HUES64 (cell line): ENCODE results near the gene PIM3.
"Not testable (repeated sequence)": the region's sequence is repeated elsewhere in the genome, so short reads cannot be mapped to it uniquely, and the experiment has no call there.

Experiments used
- H3K27ac ChIP-seq: 2 replicates; pipeline ENCODE4 v1.7.0; 2013; ENCODE audit warnings: low read depth, low read length, inconsistent platforms
- H3K27me3 ChIP-seq: 2 replicates; pipeline ENCODE4 v1.6.1; 2013; ENCODE audit warnings: mild to moderate bottlenecking, low read length; ENCODE audit not compliant: insufficient read depth
- H3K36me3 ChIP-seq: 2 replicates; pipeline ENCODE4 v1.6.1; 2013; ENCODE audit warnings: mild to moderate bottlenecking, low read length; ENCODE audit not compliant: insufficient read depth
- H3K4me1 ChIP-seq: 2 replicates; pipeline ENCODE4 v1.6.1; 2013; ENCODE audit warnings: mild to moderate bottlenecking, low read length, moderate library complexity; ENCODE audit not compliant: insufficient read depth
- H3K4me3 ChIP-seq: 2 replicates; pipeline ENCODE4 v1.5.1; 2013; ENCODE audit warnings: mild to moderate bottlenecking, low read length, moderate library complexity
- H3K9ac ChIP-seq: 2 replicates; pipeline ENCODE4 v1.6.1; 2013; ENCODE audit warnings: mild to moderate bottlenecking, low read depth, low read length
- H3K9me3 ChIP-seq: 2 replicates; pipeline ENCODE4 v1.6.1; 2013; ENCODE audit warnings: low read depth, low read length; ENCODE audit not compliant: insufficient read depth
- WGBS: fragments of 150-250, 120-280 bp; methylation state at CpG from one replicate; pipeline ENCODE4 v1.1.7; 2013; ENCODE audit warnings: missing lambda C conversion rate; 5-methylcytosine and 5-hydroxymethylcytosine counted together

PIM3 gene

GRCh38 chr22:49983148-49984042 lies 22.8 kb downstream of the PIM3 start:
- H3K9me3 ChIP-seq: peaks cover 2% of the 10 kb centered on the region; the same call in 1 of the 2 replicates
- H3K4me3 ChIP-seq: peak overlapping the region; percentile 40
- no peaks in the 10 kb centered on the region for H3K36me3 ChIP-seq
- H3K27me3 ChIP-seq: peaks cover 41% of the 10 kb centered on the region
- WGBS: 17% methylated on average over 90 of the region's 90 CpGs
- H3K9ac ChIP-seq: no peak overlapping the region
- H3K27ac ChIP-seq: no peak overlapping the region
- no peaks in the 10 kb centered on the region for H3K4me1 ChIP-seq

GRCh38 chr22:49986325-49986724 lies 25.8 kb downstream of the PIM3 start:
- no peaks in the 10 kb centered on the region for H3K36me3 ChIP-seq
- no peak overlapping the region for H3K27ac ChIP-seq
- H3K9ac ChIP-seq: no peak overlapping the region
- no peak overlapping the region for H3K4me3 ChIP-seq
- WGBS: 98% methylated on average over 2 of the region's 2 CpGs
- H3K4me1 ChIP-seq: no peaks in the 10 kb centered on the region
- H3K9me3 ChIP-seq: peaks cover 13% of the 10 kb centered on the region
- H3K27me3 ChIP-seq: peaks cover 41% of the 10 kb centered on the region

GRCh38 chr22:49989826-49990225 lies 29.3 kb downstream of the PIM3 start:
- Histone ChIP-seq H3K27me3 (peaks cover 19% of the 10 kb centered on the region), H3K9me3 (peaks cover 17% of the 10 kb centered on the region)
- H3K27ac ChIP-seq, H3K36me3 ChIP-seq, H3K4me1 ChIP-seq, H3K4me3 ChIP-seq, H3K9ac ChIP-seq: not testable (repeated sequence)
- WGBS: 91% methylated on average over 24 of the region's 24 CpGs

- no peak overlapping the region for H3K27ac ChIP-seq
- peaks cover 6% of the 10 kb centered on the region; the same call in 1 of the 2 replicates for H3K27me3 ChIP-seq
- H3K36me3 ChIP-seq: no peaks in the 10 kb centered on the region
- no peak overlapping the region for H3K4me3 ChIP-seq
- 91% methylated on average over 4 of the region's 6 CpGs for WGBS
- no peaks in the 10 kb centered on the region for H3K4me1 ChIP-seq
- no peak overlapping the region for H3K9ac ChIP-seq
- peaks cover 17% of the 10 kb centered on the region for H3K9me3 ChIP-seq
These were observed 30.6 kb downstream of the PIM3 start for GRCh38 chr22:49991167-49991566.

GRCh38 chr22:49991907-49992533 lies 31.4 kb downstream of the PIM3 start:
- Histone ChIP-seq H3K27ac (no peak overlapping the region), H3K36me3 (no peaks in the 10 kb centered on the region), H3K9ac (no peak overlapping the region), H3K4me1 (no peaks in the 10 kb centered on the region), H3K4me3 (no peak overlapping the region), H3K27me3 (no peaks in the 10 kb centered on the region), H3K9me3 (peaks cover 17% of the 10 kb centered on the region)
- 85% methylated on average over 7 of the region's 7 CpGs for WGBS

GRCh38 chr22:49992921-49993648 lies 32.5 kb downstream of the PIM3 start:
- WGBS: 56% methylated on average over 23 of the region's 23 CpGs
- no peak overlapping the region for H3K9ac ChIP-seq

GRCh38 chr22:49993649-49994360 lies 33.2 kb downstream of the PIM3 start:
- WGBS: 71% methylated on average over 11 of the region's 11 CpGs
- H3K9ac ChIP-seq: no peak overlapping the region
- H3K27ac ChIP-seq: no peak overlapping the region
- 0 out of 2 replicates have a peak, but pooled peaks cover 4% of the 10 kb centered on the region for H3K27me3 ChIP-seq
- H3K4me3 ChIP-seq: no peak overlapping the region
- peaks cover 13% of the 10 kb centered on the region for H3K9me3 ChIP-seq
- no peaks in the 10 kb centered on the region for H3K36me3 ChIP-seq
- no peaks in the 10 kb centered on the region for H3K4me1 ChIP-seq

More at GRCh38 chr22:49992921-49993648, 32.5 kb downstream of the PIM3 start:
- Histone ChIP-seq H3K4me3 (no peak overlapping the region), H3K9me3 (peaks cover 17% of the 10 kb centered on the region), H3K27ac (no peak overlapping the region), H3K27me3 (no peaks in the 10 kb centered on the region), H3K36me3 (no peaks in the 10 kb centered on the region), H3K4me1 (no peaks in the 10 kb centered on the region)

- Histone ChIP-seq H3K4me1 (no peaks in the 10 kb centered on the region), H3K9me3 (peaks cover 13% of the 10 kb centered on the region), H3K36me3 (no peaks in the 10 kb centered on the region), H3K27me3 (0 out of 2 replicates have a peak, but pooled peaks cover 5% of the 10 kb centered on the region), H3K27ac (no peak overlapping the region), H3K4me3 (no peak overlapping the region), H3K9ac (no peak overlapping the region)
- 92% methylated on average over 21 of the region's 21 CpGs for WGBS
These were observed 33.9 kb downstream of the PIM3 start for GRCh38 chr22:49994361-49995040.

GRCh38 chr22:49995041-49995360 lies 34.4 kb downstream of the PIM3 start:
- Histone ChIP-seq H3K36me3 (no peaks in the 10 kb centered on the region), H3K4me3 (no peak overlapping the region), H3K27ac (no peak overlapping the region), H3K4me1 (no peaks in the 10 kb centered on the region), H3K9me3 (peaks cover 13% of the 10 kb centered on the region), H3K27me3 (peaks cover 9% of the 10 kb centered on the region), H3K9ac (no peak overlapping the region)
- WGBS: 89% methylated on average over 3 of the region's 3 CpGs

- WGBS: 92% methylated on average over 10 of the region's 10 CpGs
These were observed 35.0 kb downstream of the PIM3 start for GRCh38 chr22:49995361-49996118.

More at GRCh38 chr22:49995361-49996118, 35.0 kb downstream of the PIM3 start:
- peaks cover 12% of the 10 kb centered on the region for H3K9me3 ChIP-seq
- H3K4me1 ChIP-seq: no peaks in the 10 kb centered on the region
- no peak overlapping the region for H3K4me3 ChIP-seq
- peaks cover 14% of the 10 kb centered on the region for H3K27me3 ChIP-seq
- no peak overlapping the region for H3K27ac ChIP-seq
- H3K9ac ChIP-seq: no peak overlapping the region
- H3K36me3 ChIP-seq: no peaks in the 10 kb centered on the region
